NB4 (cell line): ENCODE results near the gene RUFY4.

Source experiments
- DNase-seq: peaks from one replicate; pipeline ENCODE4 v3.0.0; 2010; ENCODE audit warnings: low read depth
- H3K4me3 ChIP-seq: one replicate; pipeline ENCODE4 v1.5.1; 2011; ENCODE audit warnings: mild to moderate bottlenecking, low read depth, low read length, moderate library complexity
- CTCF ChIP-seq: IDR thresholded peaks from one replicate; pipeline ENCODE4 v1.5.1; 2012; ENCODE audit warnings: low read depth, low read length
- MAX ChIP-seq: IDR thresholded peaks from 2 replicates; pipeline ENCODE4 v1.6.1; 2011; ENCODE audit warnings: low read depth, low read length
- MYC ChIP-seq: IDR thresholded peaks from 2 replicates; pipeline ENCODE4 v1.6.1; 2011; ENCODE audit warnings: low read depth, low read length
- POLR2A ChIP-seq: IDR thresholded peaks from 2 replicates; pipeline ENCODE4 v1.6.1; 2011; ENCODE audit warnings: mild to moderate bottlenecking; ENCODE audit not compliant: insufficient read length; ENCODE audit errors: extremely low read depth

Gene RUFY4

GRCh38 chr2:218130822-218131221 is 61.8 kb downstream of the RUFY4 start:
- TF ChIP-seq POLR2A (no peak), CTCF (no peak), MAX (no peak), MYC (no peak)
- no peak for DNase-seq

GRCh38 chr2:218137514-218137913 is 68.5 kb downstream of the RUFY4 start:
- DNase-seq = no peak
- H3K4me3 ChIP-seq = no peak overlapping the region
- TF ChIP-seq MAX (no peak), MYC (no peak), POLR2A (no peak), CTCF (no peak)

More at GRCh38 chr2:218130822-218131221, 61.8 kb downstream of the RUFY4 start:
- no peak overlapping the region for H3K4me3 ChIP-seq

- DNase-seq = no peak
- no peak overlapping the region for H3K4me3 ChIP-seq
- TF ChIP-seq POLR2A = no peak
- no peak for TF ChIP-seq MAX
- TF ChIP-seq CTCF = no peak
- TF ChIP-seq MYC = no peak
Measured at GRCh38 chr2:218138047-218138446, 69.0 kb downstream of the RUFY4 start.
